Astrocyte of the cerebellum (primary cell): ENCODE data around the gene RALGAPA2.
A peak's percentile ranks its signal among the peaks of the same experiment; 100 is the strongest.

Experiments
- DNase-seq: peaks from one replicate; pipeline ENCODE4 v3.0.0-alpha.2; 2011; ENCODE audit warnings: low read depth
- H3K4me3 ChIP-seq: 2 replicates; pipeline ENCODE4 v1.5.1; 2011; ENCODE audit warnings: mild to moderate bottlenecking, low read depth, low read length, moderate library complexity
- in situ Hi-C: cut with HindIII; loops from 2 replicates; pipeline ENCODE4 v1.10.0; 2017; ENCODE audit warnings: low sequenced_read_pairs
- TF ChIP-seq, protein P1 (sequence below): IDR thresholded peaks from 2 replicates; pipeline ENCODE4 v1.5.1; 2012; ENCODE audit warnings: low read length, low read depth, moderate library complexity, mild to moderate bottlenecking; ENCODE audit errors: missing control alignments

RALGAPA2 gene

DNA sequence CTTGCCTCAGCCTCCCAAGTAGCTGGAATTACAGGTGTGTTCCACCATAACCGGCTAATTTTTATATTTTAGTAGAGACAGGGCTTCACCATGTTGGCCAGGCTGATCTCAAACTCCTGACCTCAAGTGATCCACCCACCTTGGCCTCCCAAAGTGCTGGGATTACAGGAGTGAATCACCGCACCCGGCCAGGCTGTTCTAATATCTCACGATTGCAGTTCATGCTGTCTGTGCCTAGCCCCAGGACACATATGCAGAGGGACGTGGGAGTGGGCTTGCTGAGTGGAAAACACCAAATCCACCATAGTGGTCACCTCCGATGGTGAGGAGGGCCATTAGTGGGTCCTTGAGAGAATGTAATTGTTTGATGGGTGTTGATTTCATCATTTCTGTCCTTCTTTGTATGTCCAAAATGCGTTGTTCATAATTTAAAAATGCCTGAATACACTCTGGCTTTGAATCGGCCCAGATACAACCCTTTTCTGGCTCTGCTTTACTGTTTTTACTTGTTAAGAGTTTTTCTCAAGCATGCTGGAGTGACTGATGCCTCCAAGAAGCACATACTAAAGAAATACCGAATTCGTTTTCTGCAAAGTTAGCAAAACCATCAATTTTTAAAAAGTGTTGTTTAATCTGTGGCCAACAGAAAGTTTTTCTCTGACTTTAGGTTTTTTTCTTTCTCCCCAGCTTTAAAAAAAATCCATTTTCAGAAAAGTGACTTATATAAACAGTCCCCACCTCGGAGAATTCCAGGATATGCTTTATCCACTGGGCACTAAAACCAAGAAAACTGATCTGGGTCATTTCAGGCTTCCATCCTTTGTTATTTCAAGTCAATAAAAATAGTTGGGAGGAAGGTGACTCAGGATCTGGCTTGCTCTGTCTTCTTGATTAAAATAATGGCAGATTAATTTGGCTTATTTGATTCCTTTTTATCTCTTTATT lies 18.8 kb upstream of the RALGAPA2 start:
- H3K4me3 ChIP-seq: no peak overlapping the region

DNA sequence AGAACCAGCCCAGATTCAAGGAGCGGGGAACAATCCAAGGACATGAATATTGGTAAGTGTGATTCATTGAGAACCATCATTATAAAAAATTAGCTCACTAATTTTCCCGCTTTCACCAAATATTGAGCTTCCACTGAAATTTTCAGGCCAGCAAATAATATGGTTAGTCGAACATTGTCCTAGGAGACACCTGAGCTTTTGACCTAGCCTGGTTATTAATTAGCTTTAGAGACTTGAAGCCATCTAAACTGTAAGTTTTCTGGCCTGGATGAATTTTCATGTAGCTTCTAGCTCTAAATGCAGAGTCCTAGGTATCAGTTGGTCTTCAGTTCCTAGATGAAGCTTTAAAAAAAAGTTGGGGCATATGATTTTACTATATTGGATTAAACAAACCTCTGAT lies 17.1 kb upstream of the RALGAPA2 start:
- DNase-seq: no peak
- TF ChIP-seq, protein P1, sequence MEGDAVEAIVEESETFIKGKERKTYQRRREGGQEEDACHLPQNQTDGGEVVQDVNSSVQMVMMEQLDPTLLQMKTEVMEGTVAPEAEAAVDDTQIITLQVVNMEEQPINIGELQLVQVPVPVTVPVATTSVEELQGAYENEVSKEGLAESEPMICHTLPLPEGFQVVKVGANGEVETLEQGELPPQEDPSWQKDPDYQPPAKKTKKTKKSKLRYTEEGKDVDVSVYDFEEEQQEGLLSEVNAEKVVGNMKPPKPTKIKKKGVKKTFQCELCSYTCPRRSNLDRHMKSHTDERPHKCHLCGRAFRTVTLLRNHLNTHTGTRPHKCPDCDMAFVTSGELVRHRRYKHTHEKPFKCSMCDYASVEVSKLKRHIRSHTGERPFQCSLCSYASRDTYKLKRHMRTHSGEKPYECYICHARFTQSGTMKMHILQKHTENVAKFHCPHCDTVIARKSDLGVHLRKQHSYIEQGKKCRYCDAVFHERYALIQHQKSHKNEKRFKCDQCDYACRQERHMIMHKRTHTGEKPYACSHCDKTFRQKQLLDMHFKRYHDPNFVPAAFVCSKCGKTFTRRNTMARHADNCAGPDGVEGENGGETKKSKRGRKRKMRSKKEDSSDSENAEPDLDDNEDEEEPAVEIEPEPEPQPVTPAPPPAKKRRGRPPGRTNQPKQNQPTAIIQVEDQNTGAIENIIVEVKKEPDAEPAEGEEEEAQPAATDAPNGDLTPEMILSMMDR: no peak
- in situ Hi-C loops: no loop called here
- no peak overlapping the region for H3K4me3 ChIP-seq

More for the DNA sequence above, 18.8 kb upstream of the RALGAPA2 start:
- in situ Hi-C loops: no loop called here
- no peak for DNase-seq
- TF ChIP-seq, protein P1: no peak

DNA sequence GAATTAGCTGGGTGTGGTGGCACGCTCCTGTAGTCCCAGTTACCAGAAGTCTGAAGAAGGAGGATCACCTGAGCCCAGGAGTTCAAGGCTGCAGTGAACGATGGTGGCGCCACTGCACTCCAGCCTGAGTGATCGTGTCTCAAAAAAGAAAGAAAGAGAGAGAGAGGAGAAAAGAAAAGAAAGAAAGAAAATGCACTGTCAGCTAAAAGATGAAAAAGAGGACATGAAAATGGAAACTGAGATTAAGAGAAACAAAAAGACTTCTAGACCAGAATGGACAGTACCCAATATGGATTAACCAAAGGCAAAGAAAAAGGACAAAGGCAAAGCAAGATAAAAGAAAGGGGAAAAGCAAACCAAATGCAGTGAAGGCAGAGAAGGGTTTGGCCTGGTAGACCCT lies 9.0 kb upstream of the RALGAPA2 start:
- DNase-seq: no peak
- TF ChIP-seq, protein P1: no peak
- no peak overlapping the region for H3K4me3 ChIP-seq
- in situ Hi-C loops: no loop called here

DNA sequence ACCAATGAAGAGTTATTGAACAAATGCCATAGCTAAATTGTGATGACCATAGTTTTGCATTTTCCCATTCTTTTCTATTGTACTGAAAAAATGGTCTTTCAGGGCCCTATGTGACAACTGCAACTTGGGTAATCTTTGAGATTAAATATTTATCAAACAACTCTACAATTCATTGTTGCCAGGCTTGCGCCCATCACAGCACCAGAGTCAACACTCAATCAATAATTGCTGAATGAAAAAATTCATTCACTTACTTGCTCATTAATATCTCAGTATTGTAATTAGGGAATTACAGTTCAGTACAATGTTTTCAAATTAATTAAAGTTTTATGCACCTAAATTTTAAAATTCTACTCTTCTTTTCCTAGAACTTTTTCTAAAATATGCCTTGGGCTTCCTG lies 7.7 kb upstream of the RALGAPA2 start:
- TF ChIP-seq, protein P1: no peak
- in situ Hi-C loops: no loop called here
- H3K4me3 ChIP-seq: no peak overlapping the region
- DNase-seq: no peak

DNA sequence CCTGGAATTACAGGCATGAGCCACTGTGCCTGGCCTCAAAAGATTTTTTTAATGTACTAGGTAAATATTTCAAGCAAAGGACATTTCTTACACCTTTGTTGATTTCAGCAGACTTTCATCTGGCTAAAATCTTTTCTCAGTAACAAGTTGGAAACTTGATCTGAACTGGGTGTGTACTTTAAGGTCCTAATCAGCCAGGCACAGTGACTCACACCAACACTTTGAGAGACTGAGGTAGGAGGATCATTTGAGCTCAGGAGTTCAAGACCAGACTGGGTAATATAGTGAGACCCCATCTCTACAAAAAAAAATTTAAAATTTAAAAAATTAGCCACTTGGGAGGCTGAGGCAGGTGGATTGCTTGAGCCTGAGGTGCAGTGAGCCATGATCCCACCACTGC lies 7.0 kb upstream of the RALGAPA2 start:
- TF ChIP-seq, protein P1: no peak
- no peak overlapping the region for H3K4me3 ChIP-seq
- in situ Hi-C loops: no loop called here
- no peak for DNase-seq

DNA sequence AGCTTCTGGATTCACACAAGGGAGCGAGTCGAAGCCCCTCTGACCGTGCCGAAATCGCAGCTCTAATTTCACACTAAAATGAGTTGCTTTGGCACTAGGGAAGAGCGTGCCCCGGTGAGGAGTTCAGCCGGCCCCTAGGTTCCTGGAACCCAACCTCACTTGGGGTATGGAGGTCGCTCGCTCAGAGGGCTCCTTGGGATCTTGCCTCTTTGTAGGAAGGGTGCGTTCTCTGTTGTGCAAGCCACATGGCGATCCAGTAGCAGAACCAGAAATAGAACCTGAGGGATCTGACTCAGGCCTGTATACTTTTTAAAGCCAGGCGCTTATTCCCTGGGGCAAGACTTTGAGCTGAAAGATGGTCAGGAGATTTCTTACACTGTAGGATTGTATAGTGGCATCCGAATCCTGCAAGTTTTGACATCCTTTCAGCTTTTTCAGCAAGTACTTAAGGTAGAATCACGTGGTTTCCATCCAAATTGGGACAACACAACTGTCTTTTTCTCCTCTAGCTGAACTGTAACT lies 861 bp upstream of the RALGAPA2 start:
- TF ChIP-seq, protein P1: no peak
- H3K4me3 ChIP-seq: peak overlapping the region; percentile 85
- no peak for DNase-seq
- in situ Hi-C loops: no loop called here
